ENCODE results near the gene UBE2C. TPM values are rescaled to one million over a fixed set of nuclear protein-coding genes. Genes with fewer than 3 reads are reported as not detected.
"Not testable (repeated sequence)": the region's sequence is repeated elsewhere in the genome, so short reads cannot be mapped to it uniquely, and the experiment has no call there.

UBE2C gene
- total RNA-seq (10 to 100 TPM in 4 of 7 donors, 1 to 10 TPM in 3; 3.0 to 22.2 (median 12.3) TPM), polyA plus RNA-seq (10 to 100 TPM; 11.4 to 56.4 (median 19.7) TPM)
- long read RNA-seq, donor 1, transcript UBE2C-204 (6 exons, 850 nt) = major isoform, 40 of 44 reads
- long read RNA-seq, donor 1, partial matches to known transcripts = 0 of 44 reads
- long read RNA-seq, donor 1, other reads (novel, unspliced or antisense) = 0 of 44 reads
- long read RNA-seq, donor 2, transcript UBE2C-204 (6 exons, 850 nt) = major isoform, 26 of 30 reads
- long read RNA-seq, donor 2, partial matches to known transcripts = 0 of 30 reads
- long read RNA-seq, donor 2, other reads (novel, unspliced or antisense) = 0 of 30 reads

GRCh38 chr20:45812157-45813005 is at the start of gene UBE2C:
UBE2C (plus strand) TSS chr20:45812644; CDS start chr20:45812696, 52 bp downstream.
- H3K27ac ChIP-seq = peak within 1 kb of the TSS in 5 of 8 donors; percentile 40 to 71 (median 45)
- DNase-seq = peak; percentile 95
- no peaks in the 10 kb centered on the region for H3K27me3 ChIP-seq (replicated peaks in 1 of 7)
- intact Hi-C loops (cut with DNase I; ENCODE audit: low total_unique reads) = loop anchor here (10.0 kb wide), 1 partner anchor 152 kb away; no protein-coding TSS in a partner anchor
- peak within 1 kb of the TSS; percentile 48 to 87 (median 66) for H3K4me3 ChIP-seq
- TF ChIP-seq CTCF (IDR thresholded peaks at IDR 0.05 in 8 of 11, conservative IDR thresholded peaks at IDR 0.05 in 3 of 11) (peak in 1 of 11 experiments; percentile 14), POLR2A (IDR thresholded peaks at IDR 0.05) (no peak), POLR2AphosphoS5 (IDR thresholded peaks at IDR 0.05) (peak; percentile 72 to 84 (median 83))
- 2 to 5% (median 3%) methylated on average over 23 to 65 of the region's 65 CpGs for WGBS, 5 donors
- no peaks in the 10 kb centered on the region for H3K9me3 ChIP-seq
- H3K4me1 ChIP-seq = peaks cover 6 to 26% (median 17%) of the 10 kb centered on the region in 6 donors
- peaks cover 5 to 71% (median 41%) of the 10 kb centered on the region in 6 donors for H3K36me3 ChIP-seq

- WGBS, 5 donors = 83 to 90% (median 88%) methylated on average over 13 of the region's 13 CpGs
- H3K4me3 ChIP-seq; intact Hi-C loops (cut with DNase I; ENCODE audit: low total_unique reads); H3K27ac ChIP-seq; DNase-seq; H3K4me1 ChIP-seq; H3K36me3 ChIP-seq; H3K9me3 ChIP-seq; H3K27me3 ChIP-seq (replicated peaks in 1 of 7): not testable (repeated sequence)
These were observed 47.7 kb upstream of the UBE2C start for GRCh38 chr20:45764618-45765282.

DNA sequence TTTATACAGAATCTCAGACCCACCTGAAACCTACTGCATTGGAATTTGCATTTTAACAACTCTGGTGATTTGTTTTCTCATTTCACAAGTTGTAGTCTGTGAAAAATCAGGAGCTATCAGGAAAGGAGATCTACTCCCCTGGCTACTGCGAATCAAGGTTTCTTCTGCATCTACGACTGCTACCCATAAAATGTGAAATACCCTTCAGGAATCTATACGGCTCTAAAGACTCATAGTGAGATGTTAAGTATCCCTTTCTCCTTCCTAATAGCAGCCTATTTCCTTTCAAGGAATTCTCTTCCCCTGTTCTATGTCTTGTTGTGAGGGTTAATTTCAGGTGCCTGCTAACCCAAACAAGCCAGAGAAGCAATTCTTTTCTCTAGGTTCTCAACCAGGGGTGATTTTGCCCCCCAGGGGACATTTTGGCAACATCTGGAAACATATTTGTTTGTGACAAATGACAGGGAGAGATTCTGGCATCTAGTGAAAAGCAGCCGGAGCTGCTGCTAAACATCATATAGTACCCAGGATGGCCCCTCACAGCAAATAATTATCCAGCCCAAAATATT is 47.1 kb upstream of the UBE2C start:
- H3K4me3 ChIP-seq = no peak overlapping the region
- peaks cover 0 to 6% (median 0%) of the 10 kb centered on the region in 6 donors for H3K4me1 ChIP-seq
- H3K36me3 ChIP-seq = no peaks in the 10 kb centered on the region
- intact Hi-C loops (cut with DNase I; ENCODE audit: low total_unique reads) = no loop called here
- no peak overlapping the region for H3K27ac ChIP-seq
- no peaks in the 10 kb centered on the region for H3K9me3 ChIP-seq
- DNase-seq = no peak
- no peak for TF ChIP-seq POLR2A (IDR thresholded peaks at IDR 0.05)
- no peak for TF ChIP-seq POLR2AphosphoS5 (IDR thresholded peaks at IDR 0.05)
- no peak for TF ChIP-seq CTCF (IDR thresholded peaks at IDR 0.05 in 8 of 11, conservative IDR thresholded peaks at IDR 0.05 in 3 of 11)
- H3K27me3 ChIP-seq (replicated peaks in 1 of 7) = no peaks in the 10 kb centered on the region
- 64 to 81% (median 77%) methylated on average over 4 of the region's 4 CpGs for WGBS, 5 donors

- H3K27ac ChIP-seq = no peak overlapping the region
- H3K4me3 ChIP-seq = no peak overlapping the region
- 29 to 48% (median 35%) methylated on average over 3 of the region's 3 CpGs for WGBS, 5 donors
- H3K36me3 ChIP-seq = no peaks in the 10 kb centered on the region
- DNase-seq = no peak
- H3K9me3 ChIP-seq = no peaks in the 10 kb centered on the region
- intact Hi-C loops (cut with DNase I; ENCODE audit: low total_unique reads) = no loop called here
- H3K27me3 ChIP-seq (replicated peaks in 1 of 7) = no peaks in the 10 kb centered on the region
- TF ChIP-seq POLR2A (IDR thresholded peaks at IDR 0.05) (no peak), POLR2AphosphoS5 (IDR thresholded peaks at IDR 0.05) (no peak), CTCF (IDR thresholded peaks at IDR 0.05 in 8 of 11, conservative IDR thresholded peaks at IDR 0.05 in 3 of 11) (no peak)
- H3K4me1 ChIP-seq = peaks cover 0 to 8% (median under 1%) of the 10 kb centered on the region in 6 donors
These were observed 46.5 kb upstream of the UBE2C start for GRCh38 chr20:45765980-45766379.
